IMR-90 (cell line): ENCODE measurements around the gene JAKMIP3.

Experiments
- BHLHE40 ChIP-seq: fragments of 150-350 bp; IDR thresholded peaks from 2 replicates; pipeline ENCODE4 v1.6.1; 2016; ENCODE audit warnings: mild to moderate bottlenecking, low read depth, low read length
- CEBPB ChIP-seq: IDR thresholded peaks from 2 replicates; pipeline ENCODE4 v1.6.1; 2012; ENCODE audit warnings: low read depth, low read length, improper control_type of control experiment
- CHD1 ChIP-seq: IDR thresholded peaks from 2 replicates; pipeline ENCODE4 v1.6.1; 2012; ENCODE audit warnings: low read depth, low read length, improper control_type of control experiment
- FOS ChIP-seq: fragments of 150-350 bp; IDR thresholded peaks from 2 replicates; pipeline ENCODE4 v1.6.1; 2016; ENCODE audit warnings: low read depth, low read length
- MAZ ChIP-seq: IDR thresholded peaks from 2 replicates; pipeline ENCODE4 v1.6.1; 2012; ENCODE audit warnings: low read depth, mild to moderate bottlenecking, low read length, improper control_type of control experiment, moderate library complexity, borderline replicate concordance
- MXI1 ChIP-seq: IDR thresholded peaks from 2 replicates; pipeline ENCODE4 v1.6.1; 2012; ENCODE audit warnings: low read depth, mild to moderate bottlenecking, low read length, moderate library complexity, borderline replicate concordance
- POLR2A ChIP-seq: IDR thresholded peaks from 2 replicates; pipeline ENCODE4 v1.6.1; 2012; ENCODE audit warnings: mild to moderate bottlenecking, low read depth, low read length
- RAD21 ChIP-seq: IDR thresholded peaks from 2 replicates; pipeline ENCODE4 v1.6.1; 2012; ENCODE audit warnings: low read length, improper control_type of control experiment
- RCOR1 ChIP-seq: IDR thresholded peaks from 2 replicates; pipeline ENCODE4 v1.6.1; 2012; ENCODE audit warnings: mild to moderate bottlenecking, low read length, improper control_type of control experiment; ENCODE audit not compliant: insufficient replicate concordance
- TF ChIP-seq, protein P1 (sequence below): conservative IDR thresholded peaks from 2 replicates; pipeline ENCODE4 v1.5.1; 2012; ENCODE audit warnings: mild to moderate bottlenecking, low read depth, low read length, improper control_type of control experiment
- TF ChIP-seq, protein P2 (sequence below): fragments of 150-350 bp; IDR thresholded peaks from 2 replicates; pipeline ENCODE4 v1.6.1; 2016; ENCODE audit warnings: low read depth, mild to moderate bottlenecking, low read length, moderate library complexity, borderline replicate concordance

DNA sequence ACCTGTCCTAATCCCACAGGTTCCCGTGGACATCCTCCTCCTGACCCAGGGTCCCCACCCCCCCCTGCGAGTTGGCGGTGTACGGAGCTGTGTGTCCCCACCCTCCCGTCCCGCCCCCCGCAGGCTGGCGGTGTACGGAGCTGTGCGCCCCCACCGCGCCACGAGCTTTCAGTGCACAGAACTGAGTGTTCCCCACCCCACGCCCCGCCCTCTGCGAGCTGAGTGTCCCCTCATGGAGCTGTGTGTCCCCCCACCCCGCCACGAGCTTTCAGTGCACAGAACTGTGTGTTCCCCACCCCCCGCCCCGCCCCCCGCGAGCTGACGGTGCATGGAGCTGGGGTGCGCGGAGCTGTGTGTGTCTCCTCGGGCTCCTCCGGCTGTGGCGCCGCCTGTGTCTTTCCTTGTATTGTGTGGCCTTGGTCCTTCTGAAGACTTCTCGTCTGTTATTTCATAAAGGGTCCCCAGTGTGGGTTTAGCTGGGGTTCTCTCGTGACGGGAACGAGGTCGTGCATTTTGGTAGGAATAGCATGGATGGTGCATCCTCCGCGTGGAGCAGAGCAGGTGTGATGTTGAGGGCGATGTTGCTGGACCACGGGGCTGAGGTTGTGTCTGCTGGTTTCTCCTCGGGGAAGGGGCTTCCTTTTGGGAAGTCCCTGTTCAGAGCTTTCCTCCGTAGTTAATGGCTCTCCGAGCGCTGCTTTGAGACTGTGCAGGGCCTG, 18.0 kb upstream of the JAKMIP3 start:
- TF ChIP-seq, protein P1, sequence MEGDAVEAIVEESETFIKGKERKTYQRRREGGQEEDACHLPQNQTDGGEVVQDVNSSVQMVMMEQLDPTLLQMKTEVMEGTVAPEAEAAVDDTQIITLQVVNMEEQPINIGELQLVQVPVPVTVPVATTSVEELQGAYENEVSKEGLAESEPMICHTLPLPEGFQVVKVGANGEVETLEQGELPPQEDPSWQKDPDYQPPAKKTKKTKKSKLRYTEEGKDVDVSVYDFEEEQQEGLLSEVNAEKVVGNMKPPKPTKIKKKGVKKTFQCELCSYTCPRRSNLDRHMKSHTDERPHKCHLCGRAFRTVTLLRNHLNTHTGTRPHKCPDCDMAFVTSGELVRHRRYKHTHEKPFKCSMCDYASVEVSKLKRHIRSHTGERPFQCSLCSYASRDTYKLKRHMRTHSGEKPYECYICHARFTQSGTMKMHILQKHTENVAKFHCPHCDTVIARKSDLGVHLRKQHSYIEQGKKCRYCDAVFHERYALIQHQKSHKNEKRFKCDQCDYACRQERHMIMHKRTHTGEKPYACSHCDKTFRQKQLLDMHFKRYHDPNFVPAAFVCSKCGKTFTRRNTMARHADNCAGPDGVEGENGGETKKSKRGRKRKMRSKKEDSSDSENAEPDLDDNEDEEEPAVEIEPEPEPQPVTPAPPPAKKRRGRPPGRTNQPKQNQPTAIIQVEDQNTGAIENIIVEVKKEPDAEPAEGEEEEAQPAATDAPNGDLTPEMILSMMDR = no peak
- TF ChIP-seq CEBPB (no peak), POLR2A (no peak), MXI1 (no peak), BHLHE40 (no peak), MAZ (no peak), CHD1 (no peak), FOS (no peak), RAD21 (no peak), RCOR1 (no peak)
- TF ChIP-seq, protein P2, sequence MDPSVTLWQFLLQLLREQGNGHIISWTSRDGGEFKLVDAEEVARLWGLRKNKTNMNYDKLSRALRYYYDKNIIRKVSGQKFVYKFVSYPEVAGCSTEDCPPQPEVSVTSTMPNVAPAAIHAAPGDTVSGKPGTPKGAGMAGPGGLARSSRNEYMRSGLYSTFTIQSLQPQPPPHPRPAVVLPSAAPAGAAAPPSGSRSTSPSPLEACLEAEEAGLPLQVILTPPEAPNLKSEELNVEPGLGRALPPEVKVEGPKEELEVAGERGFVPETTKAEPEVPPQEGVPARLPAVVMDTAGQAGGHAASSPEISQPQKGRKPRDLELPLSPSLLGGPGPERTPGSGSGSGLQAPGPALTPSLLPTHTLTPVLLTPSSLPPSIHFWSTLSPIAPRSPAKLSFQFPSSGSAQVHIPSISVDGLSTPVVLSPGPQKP = no peak
